Panc1 (cell line): ENCODE results near the gene DALRD3.

Experiments used
- CTCF ChIP-seq: fragments of 450-650 bp; IDR thresholded peaks from 2 replicates; pipeline ENCODE4 v1.5.1; 2017; ENCODE audit warnings: mild to moderate bottlenecking
- POLR2AphosphoS5 ChIP-seq: IDR thresholded peaks from 2 replicates; pipeline ENCODE4 v1.6.1; 2012; ENCODE audit warnings: mild to moderate bottlenecking, low read depth, low read length, moderate library complexity
- SIN3A ChIP-seq: IDR thresholded peaks from 2 replicates; pipeline ENCODE4 v1.6.1; 2012; ENCODE audit warnings: low read depth, mild to moderate bottlenecking, low read length, moderate library complexity, borderline replicate concordance; ENCODE audit not compliant: insufficient read depth
- TCF7L2 ChIP-seq: IDR thresholded peaks from 2 replicates; pipeline ENCODE4 v1.6.1; 2011; ENCODE audit warnings: mild to moderate bottlenecking, low read depth, low read length, inconsistent platforms
- TF ChIP-seq, protein P1 (sequence below), 2 experiments: IDR thresholded peaks; 2 replicates each; pipeline ENCODE4 v1.6.1; 2011 to 2012; ENCODE audit warnings: low read depth in 2 of 2, control low read depth in 1 of 2, low read length in 1 of 2, mild to moderate bottlenecking in 1 of 2, moderate library complexity in 1 of 2; ENCODE audit not compliant: insufficient read depth in 1 of 2

DNA sequence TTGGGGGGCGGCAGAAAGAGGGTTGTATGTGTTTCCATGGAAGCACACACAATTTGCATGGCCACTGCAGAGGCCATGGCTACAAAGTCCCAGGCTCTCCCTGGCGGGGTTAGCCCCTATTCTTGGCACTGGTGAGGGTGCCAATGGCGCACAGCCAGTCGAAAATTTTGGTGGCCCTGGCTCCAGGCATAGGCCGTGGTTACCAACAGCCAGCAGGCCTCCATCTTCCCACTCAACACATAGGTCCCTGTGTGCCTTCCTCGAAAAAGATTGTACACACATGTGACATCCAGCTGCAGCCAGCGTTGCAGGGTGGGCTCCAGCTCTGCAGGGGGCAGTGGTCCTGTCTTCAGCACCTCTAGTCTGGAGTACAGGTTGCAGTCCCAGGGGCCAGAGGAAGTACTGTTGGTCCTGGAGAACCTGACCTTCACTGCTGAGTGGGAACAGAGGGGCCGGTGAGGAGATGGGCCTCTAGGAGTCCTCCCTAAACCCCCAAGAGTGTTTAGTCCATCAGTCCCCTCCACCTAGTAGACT, 21.2 kb downstream of the DALRD3 start:
- TF ChIP-seq CTCF (no peak), SIN3A (no peak), POLR2AphosphoS5 (no peak), TCF7L2 (no peak)
- TF ChIP-seq, protein P1, sequence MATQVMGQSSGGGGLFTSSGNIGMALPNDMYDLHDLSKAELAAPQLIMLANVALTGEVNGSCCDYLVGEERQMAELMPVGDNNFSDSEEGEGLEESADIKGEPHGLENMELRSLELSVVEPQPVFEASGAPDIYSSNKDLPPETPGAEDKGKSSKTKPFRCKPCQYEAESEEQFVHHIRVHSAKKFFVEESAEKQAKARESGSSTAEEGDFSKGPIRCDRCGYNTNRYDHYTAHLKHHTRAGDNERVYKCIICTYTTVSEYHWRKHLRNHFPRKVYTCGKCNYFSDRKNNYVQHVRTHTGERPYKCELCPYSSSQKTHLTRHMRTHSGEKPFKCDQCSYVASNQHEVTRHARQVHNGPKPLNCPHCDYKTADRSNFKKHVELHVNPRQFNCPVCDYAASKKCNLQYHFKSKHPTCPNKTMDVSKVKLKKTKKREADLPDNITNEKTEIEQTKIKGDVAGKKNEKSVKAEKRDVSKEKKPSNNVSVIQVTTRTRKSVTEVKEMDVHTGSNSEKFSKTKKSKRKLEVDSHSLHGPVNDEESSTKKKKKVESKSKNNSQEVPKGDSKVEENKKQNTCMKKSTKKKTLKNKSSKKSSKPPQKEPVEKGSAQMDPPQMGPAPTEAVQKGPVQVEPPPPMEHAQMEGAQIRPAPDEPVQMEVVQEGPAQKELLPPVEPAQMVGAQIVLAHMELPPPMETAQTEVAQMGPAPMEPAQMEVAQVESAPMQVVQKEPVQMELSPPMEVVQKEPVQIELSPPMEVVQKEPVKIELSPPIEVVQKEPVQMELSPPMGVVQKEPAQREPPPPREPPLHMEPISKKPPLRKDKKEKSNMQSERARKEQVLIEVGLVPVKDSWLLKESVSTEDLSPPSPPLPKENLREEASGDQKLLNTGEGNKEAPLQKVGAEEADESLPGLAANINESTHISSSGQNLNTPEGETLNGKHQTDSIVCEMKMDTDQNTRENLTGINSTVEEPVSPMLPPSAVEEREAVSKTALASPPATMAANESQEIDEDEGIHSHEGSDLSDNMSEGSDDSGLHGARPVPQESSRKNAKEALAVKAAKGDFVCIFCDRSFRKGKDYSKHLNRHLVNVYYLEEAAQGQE (IDR thresholded peaks at IDR 0.05; ENCODE audit: insufficient read depth in 1 of 2, low read depth in 2 of 2, low read length in 1 of 2): no peak
